Measurements from ENCODE around the gene PHTF1.

Gene PHTF1

GRCh38 chr1:113714606-113715269 is 44.5 kb downstream of the PHTF1 start:
- no peak for DNase-seq

DNA sequence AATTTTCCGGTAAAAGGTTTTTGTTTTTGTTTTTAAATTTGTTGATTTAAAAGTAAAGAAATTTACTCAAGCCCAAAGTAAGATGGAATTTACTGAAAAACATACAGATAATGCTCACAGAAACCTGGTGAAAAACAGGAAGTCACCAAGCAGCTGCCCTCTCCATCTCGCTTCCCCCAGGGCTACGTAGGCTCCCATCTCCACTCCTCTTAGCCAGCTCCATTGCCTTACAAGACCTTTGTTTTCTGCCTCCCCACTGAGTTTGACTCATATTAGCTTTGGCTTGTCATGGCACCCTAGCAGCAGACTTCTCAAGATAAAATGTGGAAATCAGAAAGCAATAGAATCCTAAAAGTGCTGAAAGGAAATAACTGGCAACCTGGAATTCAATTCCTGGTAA is 57.9 kb downstream of the PHTF1 start:
- DNase-seq, result no peak

GRCh38 chr1:113694910-113695309 is 64.4 kb downstream of the PHTF1 start:
- no peak for DNase-seq

DNA sequence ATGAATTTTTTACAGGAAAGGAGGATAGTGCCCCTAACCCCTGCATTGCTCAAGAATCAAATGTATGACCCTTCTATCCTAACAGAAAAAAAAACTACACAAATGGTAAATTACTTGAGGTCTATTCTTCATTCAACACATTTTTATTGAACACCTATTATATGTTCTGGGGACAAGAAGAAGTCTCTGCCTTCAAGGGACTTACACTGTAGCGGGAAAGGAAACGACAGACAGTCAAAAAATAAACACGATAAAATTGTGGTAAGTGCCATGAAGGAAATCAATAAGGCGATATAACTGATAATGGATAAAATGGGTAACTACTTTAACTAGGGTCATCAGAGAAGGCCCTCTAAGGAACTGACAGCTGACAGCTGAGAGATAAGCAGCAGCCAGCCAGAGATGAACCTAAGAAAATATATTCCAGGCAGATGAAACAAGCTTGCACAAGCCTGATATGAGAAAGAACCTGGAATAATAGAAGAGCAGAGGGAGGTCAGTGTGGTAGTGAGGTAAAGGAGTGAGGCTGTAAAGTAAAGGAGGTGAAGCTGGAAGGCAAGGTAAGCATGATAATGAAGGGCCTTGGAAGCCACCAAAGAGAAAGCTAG is 66.4 kb downstream of the PHTF1 start:
- no peak for DNase-seq

GRCh38 chr1:113692342-113692741 is 66.9 kb downstream of the PHTF1 start:
- no peak for DNase-seq

- DNase-seq, result no peak
These were observed 68.1 kb downstream of the PHTF1 start for GRCh38 chr1:113691184-113691583.

GRCh38 chr1:113686891-113687618 is 72.2 kb downstream of the PHTF1 start:
- no peak for DNase-seq

DNA sequence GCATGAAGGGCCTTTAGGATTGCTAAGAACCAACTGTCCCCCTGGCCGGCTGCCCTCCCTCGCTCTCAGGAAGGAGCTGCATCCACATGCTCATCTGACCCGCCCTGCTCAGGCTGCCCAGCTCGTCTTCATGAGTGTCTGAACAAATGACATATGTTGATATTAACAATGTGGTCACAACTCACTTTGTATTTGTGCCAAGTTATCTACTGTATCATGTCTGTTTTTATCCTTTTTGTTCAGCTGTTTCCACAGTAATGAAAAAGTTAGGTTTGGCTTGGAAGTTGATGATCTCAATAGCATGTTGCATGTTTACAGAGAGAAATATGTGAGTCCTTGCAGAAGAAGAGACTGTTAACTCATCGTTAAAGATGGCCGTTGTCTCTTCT is 75.1 kb downstream of the PHTF1 start:
- no peak for DNase-seq

- DNase-seq, result no peak
These were observed 75.7 kb downstream of the PHTF1 start for GRCh38 chr1:113683384-113684152.

DNA sequence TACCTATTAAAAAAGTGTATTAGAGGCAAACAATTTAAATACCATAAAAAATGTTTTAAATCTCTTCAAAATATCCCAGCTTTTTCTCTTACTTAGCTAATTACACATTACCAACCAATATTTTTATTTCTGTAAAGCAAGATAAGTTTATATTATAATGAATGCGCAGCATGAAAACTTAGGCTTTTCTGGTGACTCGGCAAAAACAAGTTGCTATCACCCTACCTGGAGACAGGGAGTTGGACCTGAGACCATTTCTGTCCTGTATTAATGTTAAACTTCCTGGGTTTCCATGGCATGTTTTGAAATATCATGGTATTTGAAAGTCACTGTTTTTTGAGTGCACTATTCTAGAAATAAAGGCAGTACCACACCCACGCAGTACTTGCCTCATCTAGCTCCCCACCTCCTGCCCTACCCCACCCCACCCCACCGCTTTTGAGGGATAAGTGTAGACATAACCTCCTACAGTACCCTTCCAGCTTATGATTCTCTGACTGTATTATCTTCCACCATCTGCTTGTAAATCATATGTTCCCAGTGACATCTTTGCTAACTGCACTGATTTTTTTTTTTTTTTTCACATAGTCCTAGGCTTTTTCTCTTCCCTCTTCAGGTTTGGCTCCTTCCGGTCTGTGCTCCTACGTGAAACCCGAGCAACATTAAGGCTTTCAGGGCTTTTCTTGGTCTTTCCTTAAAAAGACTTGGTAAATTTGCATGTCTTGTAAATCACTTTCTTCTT is 77.5 kb downstream of the PHTF1 start:
- DNase-seq, result peak; percentile 23

GRCh38 chr1:113678159-113678469 is 81.2 kb downstream of the PHTF1 start:
- DNase-seq, result no peak

GRCh38 chr1:113677250-113678158 is 81.8 kb downstream of the PHTF1 start:
- DNase-seq, result peak; percentile 82

GRCh38 chr1:113676524-113676923 is 82.8 kb downstream of the PHTF1 start:
- no peak for DNase-seq

DNA sequence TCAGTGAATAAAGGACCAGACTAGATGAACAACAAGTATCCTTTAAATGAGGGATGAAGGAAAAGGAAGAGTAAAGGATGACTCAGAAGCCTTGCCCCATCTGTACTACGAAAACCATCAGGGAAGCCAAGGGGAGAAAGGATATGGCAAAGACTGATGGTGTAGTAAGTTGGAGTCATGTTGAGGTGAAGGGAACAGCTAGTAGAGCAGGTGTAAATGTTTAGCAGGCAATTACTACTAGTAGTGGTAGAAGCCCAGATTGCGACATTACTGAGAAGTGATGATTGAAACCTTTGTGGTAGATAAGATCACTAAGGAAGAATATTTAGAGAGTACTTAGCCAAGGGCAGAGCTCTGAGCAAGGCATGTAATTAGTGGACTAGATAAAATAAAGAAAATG is 84.0 kb downstream of the PHTF1 start:
- DNase-seq, result no peak

GRCh38 chr1:113674591-113674990 is 84.7 kb downstream of the PHTF1 start:
- no peak for DNase-seq

GRCh38 chr1:113672491-113672890 is 86.8 kb downstream of the PHTF1 start:
- DNase-seq, result no peak

DNA sequence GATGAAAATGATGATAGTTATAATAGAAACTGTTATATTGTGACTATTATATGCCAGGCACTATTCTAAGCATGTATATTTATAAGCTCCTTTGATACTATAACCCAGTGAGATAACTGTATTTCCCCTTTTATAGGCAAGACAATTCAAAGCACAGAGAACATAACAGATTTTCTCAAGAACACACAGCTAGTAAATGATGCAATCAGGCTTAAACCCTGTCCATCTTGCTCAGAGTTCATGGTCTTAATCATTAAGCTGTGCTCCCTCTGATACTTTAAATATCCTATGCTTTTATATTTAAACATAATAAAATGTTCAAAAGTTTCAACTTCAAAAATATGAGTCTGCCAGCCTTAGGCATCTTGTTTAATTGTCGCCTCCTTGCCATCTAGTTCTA is 88.6 kb downstream of the PHTF1 start:
- DNase-seq, result no peak

GRCh38 chr1:113669988-113670387 is 89.3 kb downstream of the PHTF1 start:
- DNase-seq, result no peak

GRCh38 chr1:113666126-113666525 is 93.2 kb downstream of the PHTF1 start:
- no peak for DNase-seq

GRCh38 chr1:113665071-113665470 is 94.2 kb downstream of the PHTF1 start:
- no peak for DNase-seq

- DNase-seq, result no peak
These were observed 95.9 kb downstream of the PHTF1 start for GRCh38 chr1:113663165-113663951.
